Parathyroid adenoma (tissue), 2 donors: ENCODE data around the gene APPL2.

ENCODE experiments used
- H2AFZ ChIP-seq: fragments of 300-600 bp; sonication (generic); one replicate; pipeline ENCODE4 v1.7.0; 2017; ENCODE audit warnings: antibody characterized with exemption, mild to moderate bottlenecking
- H3K27ac ChIP-seq: fragments of 300-600 bp; sonication (generic); one replicate; pipeline ENCODE4 v1.7.0; 2017
- H3K27me3 ChIP-seq: fragments of 300-600 bp; sonication (generic); one replicate; pipeline ENCODE4 v1.7.0; 2017; ENCODE audit warnings: low read length; ENCODE audit not compliant: control insufficient read depth, insufficient read depth
- H3K36me3 ChIP-seq: fragments of 300-600 bp; sonication (generic); one replicate; pipeline ENCODE4 v1.7.0; 2017; ENCODE audit warnings: low read length; ENCODE audit not compliant: control insufficient read depth, insufficient read depth
- H3K4me1 ChIP-seq: fragments of 300-600 bp; sonication (generic); one replicate; pipeline ENCODE4 v1.7.0; 2017; ENCODE audit warnings: control low read depth
- H3K4me2 ChIP-seq: fragments of 300-600 bp; sonication (generic); one replicate; pipeline ENCODE4 v1.7.0; 2017; ENCODE audit warnings: low read length
- H3K4me3 ChIP-seq: fragments of 300-600 bp; sonication (generic); one replicate; pipeline ENCODE4 v1.7.0; 2017; ENCODE audit warnings: low read depth, low read length
- H3K79me2 ChIP-seq: fragments of 300-600 bp; sonication (generic); one replicate; pipeline ENCODE4 v1.7.0; 2017; ENCODE audit warnings: control low read depth
- H3K9ac ChIP-seq: fragments of 300-600 bp; sonication (generic); one replicate; pipeline ENCODE4 v1.7.0; 2017; ENCODE audit warnings: mild to moderate bottlenecking
- H3K9me3 ChIP-seq: fragments of 300-600 bp; sonication (generic); one replicate; pipeline ENCODE4 v1.7.0; 2017; ENCODE audit warnings: low read length; ENCODE audit not compliant: control insufficient read depth
- TF ChIP-seq, protein P1 (sequence below): fragments of 300-600 bp; sonication (generic); IDR thresholded peaks from one replicate; pipeline ENCODE4 v1.7.0; 2017; ENCODE audit warnings: antibody characterized with exemption, mild to moderate bottlenecking
- donor health status: primary hyperparathyroidism.

APPL2 gene

DNA sequence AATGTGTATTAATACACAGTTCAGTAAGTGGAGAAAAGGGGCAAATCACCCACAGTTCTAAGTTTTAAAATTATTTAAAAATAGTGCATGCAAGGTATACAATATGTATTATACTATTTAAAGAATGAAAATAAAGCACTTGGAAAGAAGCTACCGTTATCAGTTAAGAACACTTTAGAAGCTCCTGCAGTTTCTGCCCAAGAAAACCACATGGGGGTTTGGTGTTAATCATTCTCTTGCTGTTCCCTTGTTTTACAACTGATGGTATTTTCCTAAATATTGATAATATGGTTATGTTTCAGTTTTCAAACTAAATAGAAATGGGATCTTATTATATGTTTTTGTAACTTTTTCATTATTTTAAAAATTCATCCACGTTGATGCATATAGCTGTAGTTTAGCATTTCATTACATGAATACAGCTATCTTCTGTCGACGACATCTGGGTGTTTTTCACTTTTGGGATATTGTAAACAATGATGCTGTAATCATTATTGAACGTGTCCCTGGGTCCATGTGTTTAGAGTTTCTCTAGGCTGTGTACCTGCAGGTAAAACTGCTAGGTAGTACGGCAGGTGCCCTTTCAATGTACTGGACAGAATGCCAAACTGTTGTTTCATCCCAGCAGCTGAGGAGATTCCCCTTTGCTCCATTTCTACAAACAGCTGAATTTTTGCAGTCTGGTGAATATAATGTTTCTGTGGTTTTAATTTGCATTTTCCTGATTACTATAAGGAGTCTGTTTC lies 64.1 kb downstream of the APPL2 start:
- Histone ChIP-seq H2AFZ (no peak overlapping the region), H3K36me3 (no peaks in the 10 kb centered on the region)

DNA sequence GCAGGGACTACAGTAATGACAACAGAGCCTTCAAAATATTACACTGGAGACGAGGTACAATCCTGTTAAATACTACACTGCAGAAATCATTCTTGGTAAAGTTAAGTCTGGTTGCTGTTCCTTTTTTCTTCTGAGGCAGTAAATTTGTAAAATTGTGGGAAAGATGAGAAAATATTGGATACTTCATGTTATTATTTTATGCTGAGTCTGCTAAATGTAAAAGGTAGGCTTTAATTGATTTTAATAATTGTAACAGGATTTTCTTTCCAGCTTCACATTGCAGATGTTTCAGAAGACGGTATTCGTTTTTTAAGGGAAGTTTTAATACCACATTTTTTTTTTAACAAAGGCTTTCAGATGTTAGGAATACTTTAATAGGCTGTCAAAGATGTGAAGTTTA lies 65.8 kb downstream of the APPL2 start:
- no peak overlapping the region for H3K4me3 ChIP-seq
- H3K36me3 ChIP-seq: no peaks in the 10 kb centered on the region
- H3K9ac ChIP-seq: no peak overlapping the region
- H2AFZ ChIP-seq: no peak overlapping the region
- no peaks in the 10 kb centered on the region for H3K9me3 ChIP-seq
- H3K79me2 ChIP-seq: no peaks in the 10 kb centered on the region
- H3K4me2 ChIP-seq: no peak overlapping the region
- H3K27ac ChIP-seq: no peak overlapping the region
- TF ChIP-seq, protein P1, sequence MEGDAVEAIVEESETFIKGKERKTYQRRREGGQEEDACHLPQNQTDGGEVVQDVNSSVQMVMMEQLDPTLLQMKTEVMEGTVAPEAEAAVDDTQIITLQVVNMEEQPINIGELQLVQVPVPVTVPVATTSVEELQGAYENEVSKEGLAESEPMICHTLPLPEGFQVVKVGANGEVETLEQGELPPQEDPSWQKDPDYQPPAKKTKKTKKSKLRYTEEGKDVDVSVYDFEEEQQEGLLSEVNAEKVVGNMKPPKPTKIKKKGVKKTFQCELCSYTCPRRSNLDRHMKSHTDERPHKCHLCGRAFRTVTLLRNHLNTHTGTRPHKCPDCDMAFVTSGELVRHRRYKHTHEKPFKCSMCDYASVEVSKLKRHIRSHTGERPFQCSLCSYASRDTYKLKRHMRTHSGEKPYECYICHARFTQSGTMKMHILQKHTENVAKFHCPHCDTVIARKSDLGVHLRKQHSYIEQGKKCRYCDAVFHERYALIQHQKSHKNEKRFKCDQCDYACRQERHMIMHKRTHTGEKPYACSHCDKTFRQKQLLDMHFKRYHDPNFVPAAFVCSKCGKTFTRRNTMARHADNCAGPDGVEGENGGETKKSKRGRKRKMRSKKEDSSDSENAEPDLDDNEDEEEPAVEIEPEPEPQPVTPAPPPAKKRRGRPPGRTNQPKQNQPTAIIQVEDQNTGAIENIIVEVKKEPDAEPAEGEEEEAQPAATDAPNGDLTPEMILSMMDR: no peak
- no peaks in the 10 kb centered on the region for H3K27me3 ChIP-seq
- peaks cover 2% of the 10 kb centered on the region for H3K4me1 ChIP-seq

More for the DNA sequence above, 64.1 kb downstream of the APPL2 start:
- Histone ChIP-seq H3K27ac (no peak overlapping the region), H3K4me3 (no peak overlapping the region), H3K4me2 (no peak overlapping the region), H3K9me3 (no peaks in the 10 kb centered on the region), H3K79me2 (no peaks in the 10 kb centered on the region), H3K9ac (no peak overlapping the region), H3K4me1 (no peaks in the 10 kb centered on the region), H3K27me3 (no peaks in the 10 kb centered on the region)
- TF ChIP-seq, protein P1: no peak

DNA sequence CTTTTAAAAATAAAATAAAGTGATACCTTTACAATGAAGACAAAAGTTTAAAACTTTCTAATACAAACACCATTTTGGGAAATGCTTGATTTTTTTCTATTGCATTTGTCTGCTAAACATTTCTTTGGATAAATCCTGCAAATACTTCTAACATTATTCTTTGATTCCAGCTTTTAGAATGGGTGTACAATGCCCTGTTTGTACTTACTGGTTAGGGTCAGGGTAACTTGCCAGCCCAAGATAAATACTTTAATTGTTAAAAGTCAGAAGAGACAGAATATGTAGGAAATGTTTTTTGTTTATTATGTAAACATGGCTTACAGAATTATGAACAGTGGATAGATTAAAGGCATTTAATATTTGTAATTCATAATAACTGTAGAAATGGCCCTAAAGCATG lies 68.0 kb downstream of the APPL2 start:
- Histone ChIP-seq H3K4me1 (peaks cover 12% of the 10 kb centered on the region), H3K9ac (no peak overlapping the region), H3K36me3 (no peaks in the 10 kb centered on the region), H3K27ac (no peak overlapping the region), H2AFZ (no peak overlapping the region), H3K27me3 (no peaks in the 10 kb centered on the region), H3K79me2 (no peaks in the 10 kb centered on the region), H3K9me3 (no peaks in the 10 kb centered on the region), H3K4me2 (no peak overlapping the region), H3K4me3 (no peak overlapping the region)
- TF ChIP-seq, protein P1: no peak

DNA sequence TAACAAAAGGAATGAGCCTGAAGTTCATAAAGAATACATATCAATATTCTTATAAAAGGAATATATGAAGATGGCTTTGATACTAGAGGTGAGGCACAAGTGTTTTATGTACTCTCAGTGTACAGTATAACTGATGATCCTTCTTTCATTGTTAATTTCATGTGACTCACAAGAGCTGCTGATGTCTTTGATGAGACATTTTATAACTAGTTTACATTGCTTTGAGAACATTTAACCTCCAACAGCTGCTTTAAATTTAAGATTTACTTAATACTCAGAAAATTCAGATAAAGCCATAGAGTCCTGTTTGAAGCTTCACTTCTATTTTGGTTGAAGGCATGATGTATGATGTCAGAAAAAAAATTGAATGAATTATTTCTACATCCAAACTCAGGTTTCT lies 68.6 kb downstream of the APPL2 start:
- H3K79me2 ChIP-seq: no peaks in the 10 kb centered on the region
- no peak overlapping the region for H3K9ac ChIP-seq
- H3K4me1 ChIP-seq: peaks cover 12% of the 10 kb centered on the region
- TF ChIP-seq, protein P1: no peak
- H2AFZ ChIP-seq: no peak overlapping the region
- H3K27ac ChIP-seq: no peak overlapping the region
- H3K4me2 ChIP-seq: no peak overlapping the region
- no peak overlapping the region for H3K4me3 ChIP-seq
- no peaks in the 10 kb centered on the region for H3K36me3 ChIP-seq
- no peaks in the 10 kb centered on the region for H3K9me3 ChIP-seq
- H3K27me3 ChIP-seq: no peaks in the 10 kb centered on the region

DNA sequence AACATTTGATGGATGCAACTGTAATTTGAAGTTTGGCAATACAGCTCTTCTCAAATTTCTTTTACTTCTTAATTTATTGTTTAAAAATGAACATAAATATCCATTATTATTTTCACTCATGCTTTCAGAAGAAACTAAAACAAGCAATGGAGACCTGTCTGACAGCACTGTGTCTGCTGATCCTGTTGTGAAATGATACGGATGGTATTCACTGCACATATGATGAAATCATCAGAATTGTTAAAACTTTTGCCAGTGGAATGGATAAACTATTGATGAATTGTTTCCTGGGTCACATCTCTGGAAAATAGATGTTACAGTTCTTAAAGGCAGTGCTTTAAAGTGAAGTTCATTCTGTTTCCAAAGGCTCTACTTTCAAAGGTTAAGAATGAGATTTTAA lies 69.2 kb downstream of the APPL2 start:
- TF ChIP-seq, protein P1: no peak
- Histone ChIP-seq H3K9me3 (no peaks in the 10 kb centered on the region), H3K36me3 (no peaks in the 10 kb centered on the region), H3K4me1 (peaks cover 12% of the 10 kb centered on the region), H3K79me2 (no peaks in the 10 kb centered on the region), H3K4me2 (no peak overlapping the region), H3K27ac (no peak overlapping the region), H2AFZ (no peak overlapping the region), H3K4me3 (no peak overlapping the region), H3K9ac (no peak overlapping the region), H3K27me3 (no peaks in the 10 kb centered on the region)
